Inflammatory macrophage (primary cell): Measurements from ENCODE around the gene ANKRD11.
"Not testable (repeated sequence)": the region's sequence is repeated elsewhere in the genome, so short reads cannot be mapped to it uniquely, and the experiment has no call there.

Experiments used
- DNase-seq, 2 donors: peaks; one replicate each; pipeline ENCODE4 v3.0.0-alpha.2; 2020 to 2022

Gene ANKRD11

GRCh38 chr16:89311636-89312035 lies 178.7 kb downstream of the ANKRD11 start:
- DNase-seq = no peak

GRCh38 chr16:89309438-89310122 lies 180.8 kb downstream of the ANKRD11 start:
- DNase-seq = no peak

GRCh38 chr16:89308391-89309333 lies 181.7 kb downstream of the ANKRD11 start:
- DNase-seq = peak in 1 of 2 donors; percentile 33

- no peak for DNase-seq
Observed at GRCh38 chr16:89307421-89307805, 182.9 kb downstream of the ANKRD11 start.

- not testable (repeated sequence) for DNase-seq
Observed at GRCh38 chr16:89306457-89307420, 183.6 kb downstream of the ANKRD11 start.

- DNase-seq = no peak
Observed at GRCh38 chr16:89304941-89305705, 185.2 kb downstream of the ANKRD11 start.

GRCh38 chr16:89304181-89304851 lies 186.0 kb downstream of the ANKRD11 start:
- no peak for DNase-seq

GRCh38 chr16:89303617-89304016 lies 186.7 kb downstream of the ANKRD11 start:
- DNase-seq = no peak

GRCh38 chr16:89300976-89301360 lies 189.4 kb downstream of the ANKRD11 start:
- no peak for DNase-seq

GRCh38 chr16:89300311-89300975 lies 189.9 kb downstream of the ANKRD11 start:
- no peak for DNase-seq

- not testable (repeated sequence) for DNase-seq
Observed at GRCh38 chr16:89299357-89300111, 190.8 kb downstream of the ANKRD11 start.

GRCh38 chr16:89298623-89299225 lies 191.6 kb downstream of the ANKRD11 start:
- DNase-seq = peak in 1 of 2 donors; percentile 18

- DNase-seq = peak in 1 of 2 donors; percentile 17
Observed at GRCh38 chr16:89297910-89298545, 192.3 kb downstream of the ANKRD11 start.

GRCh38 chr16:89297156-89297874 lies 193.0 kb downstream of the ANKRD11 start:
- no peak for DNase-seq

GRCh38 chr16:89295915-89296314 lies 194.4 kb downstream of the ANKRD11 start:
- no peak for DNase-seq

GRCh38 chr16:89295071-89295900 lies 195.1 kb downstream of the ANKRD11 start:
- no peak for DNase-seq

GRCh38 chr16:89294486-89294885 lies 195.9 kb downstream of the ANKRD11 start:
- DNase-seq = no peak
